Activated CD8-positive, alpha-beta memory T cell treated with anti-CD3 and anti-CD28 coated beads, Interleukin-2, amount 10 ng/mL, durations not matched to agents 7 days and 5 days (primary cell): ENCODE measurements around the gene APP. TPM values are rescaled to one million over a fixed set of nuclear protein-coding genes. Genes with fewer than 3 reads are reported as not detected.
"Not testable (repeated sequence)": the region's sequence is repeated elsewhere in the genome, so short reads cannot be mapped to it uniquely, and the experiment has no call there.

Experiments used
- ATAC-seq: fragments of 150-1000 bp; cut with Tn5 transposase; one replicate; pipeline ENCODE4 v1.10.0; 2021; ENCODE audit warnings: moderate library complexity
- CTCF ChIA-PET: fragments of 350-600 bp; sonication (Branson Sonifier 250); formaldehyde crosslinking; loops from one replicate; lab custom pipeline; 2021; ENCODE audit warnings: antibody characterized with exemption; lab: Charles Lee
- DNase-seq: peaks from one replicate; pipeline ENCODE4 v3.0.0-alpha.2; 2020
- H3K27ac Mint-ChIP-seq: one replicate; pipeline ENCODE4 v1.8.0; 2021; ENCODE audit warnings: mild to moderate bottlenecking, mixed read lengths
- H3K27me3 Mint-ChIP-seq: one replicate; pipeline ENCODE4 v1.8.0; 2021; ENCODE audit warnings: mixed read lengths
- H3K36me3 Mint-ChIP-seq: one replicate; pipeline ENCODE4 v1.8.0; 2021; ENCODE audit warnings: mild to moderate bottlenecking, mixed read lengths
- H3K4me1 Mint-ChIP-seq: one replicate; pipeline ENCODE4 v1.8.0; 2021; ENCODE audit warnings: mixed read lengths
- H3K4me3 Mint-ChIP-seq: one replicate; pipeline ENCODE4 v1.8.0; 2021; ENCODE audit warnings: mild to moderate bottlenecking, moderate library complexity, mixed read lengths
- H3K9me3 Mint-ChIP-seq: one replicate; pipeline ENCODE4 v1.8.0; 2022; ENCODE audit warnings: low read depth, mixed read lengths
- total RNA-seq, 2 experiments: library from RNA; stranded (reverse); gene quantifications; one replicate each; pipeline ENCODE4 v1.2.3, GENCODE V29; 2021

Gene APP
- total RNA-seq, 2 experiments from 2014 or later: 11.2 to 25.1 TPM

DNA sequence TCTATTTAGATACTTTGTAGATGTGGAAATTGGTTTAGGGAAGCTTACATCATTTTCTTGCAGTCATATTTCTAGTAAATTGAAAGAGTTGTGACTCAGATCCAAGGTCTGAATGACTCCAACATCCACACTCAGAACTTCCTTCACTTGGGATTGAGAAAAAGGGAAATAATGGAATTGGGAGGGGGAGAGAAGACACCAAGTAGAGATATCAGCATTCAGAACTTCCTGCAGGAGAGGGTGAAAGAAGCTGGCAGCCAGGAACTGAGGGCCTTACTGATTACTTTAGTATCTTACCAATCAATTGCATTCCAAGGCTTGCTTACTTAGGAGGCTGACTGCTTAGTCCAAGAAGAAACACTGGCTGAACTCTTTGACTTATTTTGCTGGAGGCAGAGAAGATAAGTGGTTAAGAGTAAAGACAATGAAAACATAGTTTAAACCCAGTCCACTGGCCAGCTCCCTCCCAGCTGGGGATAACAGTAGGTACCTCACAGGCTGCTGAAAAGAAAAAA lies 21.7 kb downstream of the APP start:
- no peaks in the 10 kb centered on the region for H3K36me3 Mint-ChIP-seq

GRCh38 chr21:26148071-26148839 lies 22.3 kb downstream of the APP start:
- Mint-ChIP-seq H3K27ac (no peak overlapping the region), H3K9me3 (no peaks in the 10 kb centered on the region), H3K27me3 (no peaks in the 10 kb centered on the region), H3K4me1 (peaks cover 4% of the 10 kb centered on the region), H3K4me3 (no peak overlapping the region), H3K36me3 (no peaks in the 10 kb centered on the region)
- ATAC-seq: no peak
- no peak for DNase-seq
- CTCF ChIA-PET: no interaction called here

More for the DNA sequence above, 21.7 kb downstream of the APP start:
- CTCF ChIA-PET: no interaction called here
- no peaks in the 10 kb centered on the region for H3K27me3 Mint-ChIP-seq
- DNase-seq (no peak), ATAC-seq (no peak)
- H3K4me1 Mint-ChIP-seq: peaks cover 4% of the 10 kb centered on the region
- no peak overlapping the region for H3K4me3 Mint-ChIP-seq
- H3K9me3 Mint-ChIP-seq: no peaks in the 10 kb centered on the region
- H3K27ac Mint-ChIP-seq: no peak overlapping the region

DNA sequence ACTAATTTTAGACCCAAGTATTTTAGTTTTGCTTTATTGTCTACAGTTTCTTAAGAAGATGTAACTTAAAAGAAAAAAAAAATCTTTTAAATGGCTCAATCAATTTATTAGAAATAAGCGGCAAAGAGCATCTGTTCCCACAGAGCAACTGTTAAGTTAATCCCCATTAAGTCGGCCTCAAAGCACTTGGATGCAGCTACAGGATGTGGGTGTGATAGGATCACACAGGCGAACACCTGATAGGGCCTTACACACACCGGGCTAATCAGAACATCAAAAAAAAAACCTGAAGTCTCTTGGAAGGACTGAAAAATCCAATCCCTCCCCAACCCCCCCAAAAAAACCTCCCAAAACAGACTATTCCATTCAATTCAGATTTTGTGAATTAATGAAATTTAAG lies 23.0 kb downstream of the APP start:
- Mint-ChIP-seq H3K4me1 (peaks cover 4% of the 10 kb centered on the region), H3K4me3 (no peak overlapping the region), H3K9me3 (no peaks in the 10 kb centered on the region), H3K27ac (no peak overlapping the region), H3K27me3 (no peaks in the 10 kb centered on the region), H3K36me3 (no peaks in the 10 kb centered on the region)
- CTCF ChIA-PET: no interaction called here
- ATAC-seq (no peak), DNase-seq (no peak)

- ATAC-seq (no peak), DNase-seq (no peak)
- no peaks in the 10 kb centered on the region for H3K27me3 Mint-ChIP-seq
- no peaks in the 10 kb centered on the region for H3K36me3 Mint-ChIP-seq
- CTCF ChIA-PET: no interaction called here
- H3K4me3 Mint-ChIP-seq: no peak overlapping the region
- no peaks in the 10 kb centered on the region for H3K9me3 Mint-ChIP-seq
- H3K27ac Mint-ChIP-seq: no peak overlapping the region
- H3K4me1 Mint-ChIP-seq: peaks cover 4% of the 10 kb centered on the region
Measured at GRCh38 chr21:26146681-26147080, 23.9 kb downstream of the APP start.

DNA sequence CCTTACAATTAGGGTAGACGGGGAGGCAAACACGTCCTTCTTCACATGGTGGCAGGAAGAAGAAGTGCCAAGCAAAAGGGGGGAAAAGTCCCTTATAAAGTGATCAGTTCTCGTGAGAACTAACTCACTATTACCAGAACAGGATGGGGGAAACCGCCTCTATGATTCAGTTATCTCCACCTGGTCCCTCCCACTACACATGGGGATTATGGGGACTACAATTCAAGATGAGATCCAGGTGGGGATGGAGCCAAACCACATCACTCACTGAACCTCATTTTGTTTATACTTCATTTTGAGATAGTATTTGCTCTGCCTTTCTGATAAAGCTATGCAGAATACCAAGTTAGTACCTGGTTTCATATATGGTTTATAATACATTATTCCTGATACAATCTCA lies 26.5 kb downstream of the APP start:
- Mint-ChIP-seq H3K36me3 (no peaks in the 10 kb centered on the region), H3K9me3 (no peaks in the 10 kb centered on the region), H3K4me3 (no peak overlapping the region), H3K4me1 (peaks cover 4% of the 10 kb centered on the region), H3K27me3 (no peaks in the 10 kb centered on the region), H3K27ac (no peak overlapping the region)
- DNase-seq (no peak), ATAC-seq (no peak)
- CTCF ChIA-PET: no interaction called here

DNA sequence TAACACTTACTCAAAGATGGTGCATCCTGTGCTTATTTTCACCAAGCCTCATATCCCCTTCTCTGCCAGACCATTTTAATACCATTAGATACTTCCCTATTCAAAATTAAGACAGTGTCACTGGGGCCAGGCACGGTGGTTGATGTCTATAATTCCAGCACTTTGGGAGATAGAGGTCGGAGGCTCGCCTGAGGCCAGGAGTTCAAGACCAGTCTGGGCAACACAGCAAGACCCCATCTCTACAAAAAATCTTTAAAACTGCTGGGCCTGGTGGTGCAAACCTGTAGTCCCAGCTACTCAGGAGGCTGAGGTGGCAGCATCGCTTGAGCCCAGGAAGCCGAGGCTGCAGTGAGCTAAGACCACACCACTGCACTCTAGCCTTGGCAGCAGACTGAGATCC lies 28.2 kb downstream of the APP start:
- H3K36me3 Mint-ChIP-seq: no peaks in the 10 kb centered on the region
- CTCF ChIA-PET: no interaction called here
- H3K27ac Mint-ChIP-seq: no peak overlapping the region
- DNase-seq (no peak), ATAC-seq (no peak)
- H3K27me3 Mint-ChIP-seq: no peaks in the 10 kb centered on the region
- H3K4me1 Mint-ChIP-seq: no peaks in the 10 kb centered on the region
- H3K9me3 Mint-ChIP-seq: no peaks in the 10 kb centered on the region
- no peak overlapping the region for H3K4me3 Mint-ChIP-seq

DNA sequence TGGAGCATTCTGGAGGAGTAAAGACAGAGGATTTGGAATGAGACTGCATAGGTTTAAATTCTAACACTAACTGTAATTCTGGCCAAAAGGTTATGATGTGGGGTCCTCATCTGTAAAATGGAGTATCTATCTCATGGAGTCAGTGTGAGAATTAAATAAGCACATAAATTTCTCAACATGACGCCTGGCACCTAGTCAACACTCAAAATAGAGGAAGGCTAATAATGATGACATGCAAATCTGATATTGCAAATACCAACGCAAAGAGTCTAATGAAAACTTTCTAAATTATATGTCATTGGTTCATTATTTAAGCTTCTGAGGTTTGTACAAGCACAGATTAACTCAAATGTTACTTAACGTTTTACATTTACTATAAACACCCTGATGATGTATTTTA lies 29.6 kb downstream of the APP start:
- ATAC-seq: no peak
- Mint-ChIP-seq H3K36me3 (no peaks in the 10 kb centered on the region), H3K27me3 (no peaks in the 10 kb centered on the region), H3K4me3 (no peak overlapping the region), H3K27ac (no peak overlapping the region), H3K9me3 (no peaks in the 10 kb centered on the region), H3K4me1 (peaks cover 6% of the 10 kb centered on the region)
- CTCF ChIA-PET: no interaction called here
- DNase-seq: no peak

DNA sequence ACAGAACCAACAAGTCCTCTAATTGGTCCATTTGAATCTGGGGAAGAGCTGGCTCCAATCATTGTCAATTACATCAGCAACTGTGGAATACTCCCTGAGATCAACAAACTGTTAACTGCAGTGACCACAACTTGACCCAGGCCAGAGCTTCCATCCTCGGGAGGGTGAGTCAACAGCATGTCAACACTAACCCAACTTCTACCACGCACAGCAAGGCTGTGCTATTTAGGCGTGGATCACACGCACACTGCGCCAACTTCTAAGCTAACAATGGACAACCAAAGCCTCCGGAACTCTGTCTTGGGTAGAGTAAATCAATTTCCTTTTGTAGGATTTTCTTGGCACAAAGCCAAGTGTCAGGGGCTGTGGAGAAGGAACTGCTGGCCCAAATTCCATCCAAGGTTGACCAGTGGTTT lies 30.4 kb downstream of the APP start:
- DNase-seq (no peak), ATAC-seq (no peak)
- Mint-ChIP-seq H3K36me3 (no peaks in the 10 kb centered on the region), H3K4me1 (peaks cover 6% of the 10 kb centered on the region), H3K9me3 (no peaks in the 10 kb centered on the region), H3K4me3 (no peak overlapping the region), H3K27ac (no peak overlapping the region), H3K27me3 (no peaks in the 10 kb centered on the region)
- CTCF ChIA-PET: no interaction called here

DNA sequence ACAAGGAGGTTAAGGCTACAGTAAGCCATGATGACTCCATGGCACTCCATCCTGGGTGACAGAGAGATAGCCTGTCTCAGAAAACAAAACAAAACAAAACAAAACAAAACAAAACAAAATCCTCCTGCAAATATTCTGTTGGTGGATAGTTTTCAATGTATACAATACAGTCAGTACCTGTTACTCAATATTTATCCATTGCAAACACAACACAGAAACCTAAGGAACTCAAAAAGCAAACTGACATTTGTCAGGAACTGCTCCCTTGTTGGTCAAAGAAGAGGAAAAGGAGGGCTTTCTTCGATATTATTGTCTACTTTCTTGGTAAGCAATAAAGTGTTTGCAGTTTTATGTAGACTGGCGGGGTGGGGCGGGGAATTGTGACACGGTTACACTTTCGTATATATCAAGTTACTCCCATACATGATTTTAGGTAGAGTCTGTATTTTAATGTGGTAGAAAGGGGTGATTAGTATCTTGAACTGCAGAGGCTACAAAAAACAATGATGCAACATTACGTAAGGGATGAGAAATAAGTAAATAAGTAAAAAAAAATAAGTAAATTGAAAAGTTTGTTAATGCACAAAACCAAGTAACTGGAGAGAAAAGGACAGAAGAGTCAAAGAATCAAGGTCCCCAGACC lies 31.8 kb downstream of the APP start:
- H3K27me3 Mint-ChIP-seq: no peaks in the 10 kb centered on the region
- H3K4me3 Mint-ChIP-seq: no peak overlapping the region
- DNase-seq (no peak), ATAC-seq (no peak)
- H3K36me3 Mint-ChIP-seq: no peaks in the 10 kb centered on the region
- H3K9me3 Mint-ChIP-seq: no peaks in the 10 kb centered on the region
- CTCF ChIA-PET: no interaction called here
- peaks cover 6% of the 10 kb centered on the region for H3K4me1 Mint-ChIP-seq
- no peak overlapping the region for H3K27ac Mint-ChIP-seq

DNA sequence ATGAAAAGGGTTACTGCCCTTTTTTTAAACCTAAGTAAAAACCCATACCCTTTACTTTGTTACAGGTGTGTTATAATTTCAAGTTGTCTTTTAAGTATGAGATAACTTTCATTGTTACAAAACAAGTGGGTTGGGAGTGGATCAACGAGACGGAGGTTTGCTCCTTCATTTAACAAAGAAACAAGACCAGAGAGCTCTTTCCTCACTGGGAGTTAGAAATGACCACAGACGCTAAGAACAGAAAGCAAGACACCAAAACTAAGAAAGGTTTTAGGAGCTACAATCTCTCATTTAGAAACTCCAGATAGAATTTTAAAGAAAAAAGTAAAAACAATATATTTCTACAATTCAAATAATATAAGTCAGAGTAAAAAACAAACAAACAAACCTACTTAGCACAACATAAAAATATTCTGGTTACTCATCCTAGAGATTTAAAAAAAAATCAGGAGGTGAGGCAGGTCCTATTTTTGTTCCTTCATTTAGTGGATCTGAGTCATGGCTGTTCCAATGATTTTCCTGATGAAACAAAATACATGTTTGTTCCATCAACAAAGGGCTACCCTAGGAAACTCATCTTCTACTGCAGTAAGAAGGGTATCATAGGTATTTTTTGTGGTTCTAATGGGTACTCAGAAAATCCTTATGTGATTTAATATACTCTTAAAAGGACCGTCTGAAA lies 33.0 kb downstream of the APP start:
- Mint-ChIP-seq H3K36me3 (no peaks in the 10 kb centered on the region), H3K27me3 (no peaks in the 10 kb centered on the region), H3K4me3 (no peak overlapping the region), H3K4me1 (peaks cover 6% of the 10 kb centered on the region), H3K9me3 (no peaks in the 10 kb centered on the region), H3K27ac (no peak overlapping the region)
- no peak for ATAC-seq
- CTCF ChIA-PET: no interaction called here
- no peak for DNase-seq

DNA sequence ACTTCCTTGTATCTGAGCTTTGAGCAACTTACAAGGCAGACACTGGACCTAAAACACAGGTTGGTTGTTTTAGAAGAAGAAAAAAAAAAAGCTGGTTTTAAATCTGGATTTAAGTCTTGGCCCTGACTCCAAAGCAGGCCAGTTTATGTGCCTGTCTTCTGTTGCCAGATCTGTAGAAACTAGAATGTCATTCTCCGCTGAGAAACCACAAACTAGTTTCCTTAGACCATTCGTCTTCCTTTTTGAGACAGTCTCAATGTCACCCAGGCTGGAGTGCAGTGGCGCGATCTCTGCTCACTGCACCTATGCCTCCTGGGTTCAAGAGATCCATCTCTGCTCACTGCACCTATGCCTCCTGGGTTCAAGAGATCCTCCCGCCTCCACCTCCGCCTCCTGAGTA lies 33.9 kb downstream of the APP start:
- H3K36me3 Mint-ChIP-seq: no peaks in the 10 kb centered on the region
- DNase-seq (no peak), ATAC-seq (peak; percentile 63)
- H3K9me3 Mint-ChIP-seq: no peaks in the 10 kb centered on the region
- CTCF ChIA-PET: no interaction called here
- peaks cover 6% of the 10 kb centered on the region for H3K4me1 Mint-ChIP-seq
- no peaks in the 10 kb centered on the region for H3K27me3 Mint-ChIP-seq
- no peak overlapping the region for H3K4me3 Mint-ChIP-seq
- H3K27ac Mint-ChIP-seq: no peak overlapping the region

- Mint-ChIP-seq H3K27me3 (no peaks in the 10 kb centered on the region), H3K4me3 (no peak overlapping the region), H3K36me3 (no peaks in the 10 kb centered on the region), H3K4me1 (peaks cover 6% of the 10 kb centered on the region), H3K27ac (no peak overlapping the region), H3K9me3 (no peaks in the 10 kb centered on the region)
- ATAC-seq (no peak), DNase-seq (no peak)
- CTCF ChIA-PET: no interaction called here
Measured at GRCh38 chr21:26135520-26135919, 35.0 kb downstream of the APP start.

- Mint-ChIP-seq H3K4me1 (peaks cover under 1% of the 10 kb centered on the region), H3K36me3 (peaks cover 1% of the 10 kb centered on the region), H3K27ac (no peak overlapping the region), H3K27me3 (no peaks in the 10 kb centered on the region), H3K9me3 (no peaks in the 10 kb centered on the region), H3K4me3 (no peak overlapping the region)
- DNase-seq (no peak), ATAC-seq (no peak)
- CTCF ChIA-PET: no interaction called here
Measured at GRCh38 chr21:26131554-26131953, 39.0 kb downstream of the APP start.

- H3K27ac Mint-ChIP-seq, DNase-seq, H3K36me3 Mint-ChIP-seq, ATAC-seq, H3K4me1 Mint-ChIP-seq, CTCF ChIA-PET, H3K9me3 Mint-ChIP-seq, H3K4me3 Mint-ChIP-seq, H3K27me3 Mint-ChIP-seq: not testable (repeated sequence)
Measured at GRCh38 chr21:26131053-26131452, 39.5 kb downstream of the APP start.
